ENCODE results near the gene CACNA1G. TPM values are rescaled to one million over a fixed set of nuclear protein-coding genes. Genes with fewer than 3 reads are reported as not detected.

CACNA1G gene
- total RNA-seq, 2 donors from 2014 or later = 0.84 to 1.1 TPM

GRCh38 chr17:50672071-50672470 lies 111.6 kb downstream of the CACNA1G start:
- Histone ChIP-seq H3K4me3 (ENCODE audit: low read length) (no peak overlapping the region), H3K27me3 (ENCODE audit: control insufficient read depth, insufficient read depth, low read length, poor library complexity, severe bottlenecking) (no peaks in the 10 kb centered on the region), H3K36me3 (ENCODE audit: control insufficient read depth, insufficient read depth, low read length) (no peaks in the 10 kb centered on the region), H3K4me1 (ENCODE audit: control insufficient read depth, insufficient read depth, low read length) (no peaks in the 10 kb centered on the region), H3K27ac (ENCODE audit: low read depth, low read length) (no peak overlapping the region), H3K9ac (ENCODE audit: extremely low read depth, low read length, poor library complexity, severe bottlenecking) (no peak overlapping the region), H3K9me3 (ENCODE audit: control insufficient read depth, low read length) (no peaks in the 10 kb centered on the region)
- no peaks in the 10 kb centered on the region for H3K4me1 Mint-ChIP-seq
- no peaks in the 10 kb centered on the region for H3K9me3 Mint-ChIP-seq
- no peaks in the 10 kb centered on the region for H3K36me3 Mint-ChIP-seq (ENCODE audit: low read depth)
- 95 to 97% methylated on average over 4 to 5 of the region's 5 CpGs for whole genome bisulfite sequencing, 2 experiments (ENCODE audit: insufficient coverage in 1 of 2, insufficient read length in 1 of 2)
- H3K27me3 Mint-ChIP-seq (ENCODE audit: insufficient read depth) = no peaks in the 10 kb centered on the region
- no peak for DNase-seq
- TF ChIP-seq CTCF (conservative IDR thresholded peaks at IDR 0.05) = no peak
- H3K27ac Mint-ChIP-seq = no peak overlapping the region
- H3K4me3 Mint-ChIP-seq = no peak overlapping the region

- H3K27me3 Mint-ChIP-seq (ENCODE audit: insufficient read depth) = no peaks in the 10 kb centered on the region
- H3K9me3 Mint-ChIP-seq = no peaks in the 10 kb centered on the region
- Histone ChIP-seq H3K27me3 (ENCODE audit: control insufficient read depth, insufficient read depth, low read length, poor library complexity, severe bottlenecking) (no peaks in the 10 kb centered on the region), H3K4me3 (ENCODE audit: low read length) (no peak overlapping the region), H3K27ac (ENCODE audit: low read depth, low read length) (no peak overlapping the region), H3K4me1 (ENCODE audit: control insufficient read depth, insufficient read depth, low read length) (no peaks in the 10 kb centered on the region), H3K36me3 (ENCODE audit: control insufficient read depth, insufficient read depth, low read length) (no peaks in the 10 kb centered on the region), H3K9ac (ENCODE audit: extremely low read depth, low read length, poor library complexity, severe bottlenecking) (no peak overlapping the region), H3K9me3 (ENCODE audit: control insufficient read depth, low read length) (no peaks in the 10 kb centered on the region)
- no peak for TF ChIP-seq CTCF (conservative IDR thresholded peaks at IDR 0.05)
- H3K36me3 Mint-ChIP-seq (ENCODE audit: low read depth) = no peaks in the 10 kb centered on the region
- H3K27ac Mint-ChIP-seq = no peak overlapping the region
- DNase-seq = no peak
- H3K4me3 Mint-ChIP-seq = no peak overlapping the region
- WGBS, 2 experiments (ENCODE audit: insufficient coverage in 1 of 2, insufficient read length in 1 of 2) = 95 to 97% methylated on average over 16 to 20 of the region's 20 CpGs
- no peaks in the 10 kb centered on the region for H3K4me1 Mint-ChIP-seq
Observed at GRCh38 chr17:50672831-50673551, 112.5 kb downstream of the CACNA1G start.

- Mint-ChIP-seq H3K9me3 (no peaks in the 10 kb centered on the region), H3K4me1 (no peaks in the 10 kb centered on the region), H3K27ac (no peak overlapping the region), H3K36me3 (ENCODE audit: low read depth) (no peaks in the 10 kb centered on the region), H3K27me3 (ENCODE audit: insufficient read depth) (no peaks in the 10 kb centered on the region), H3K4me3 (no peak overlapping the region)
- H3K9ac ChIP-seq (ENCODE audit: extremely low read depth, low read length, poor library complexity, severe bottlenecking) = no peak overlapping the region
- no peak for DNase-seq
- no peaks in the 10 kb centered on the region for H3K9me3 ChIP-seq (ENCODE audit: control insufficient read depth, low read length)
- no peaks in the 10 kb centered on the region for H3K27me3 ChIP-seq (ENCODE audit: control insufficient read depth, insufficient read depth, low read length, poor library complexity, severe bottlenecking)
- no peaks in the 10 kb centered on the region for H3K4me1 ChIP-seq (ENCODE audit: control insufficient read depth, insufficient read depth, low read length)
- H3K36me3 ChIP-seq (ENCODE audit: control insufficient read depth, insufficient read depth, low read length) = no peaks in the 10 kb centered on the region
- H3K4me3 ChIP-seq (ENCODE audit: low read length) = no peak overlapping the region
- no peak overlapping the region for H3K27ac ChIP-seq (ENCODE audit: low read depth, low read length)
- TF ChIP-seq CTCF (conservative IDR thresholded peaks at IDR 0.05) = no peak
- WGBS, 2 experiments (ENCODE audit: insufficient coverage in 1 of 2, insufficient read length in 1 of 2) = 67 to 68% methylated on average over 3 of the region's 3 CpGs
Observed at GRCh38 chr17:50675190-50675589, 114.7 kb downstream of the CACNA1G start.

All from endodermal cell (in vitro differentiated cells).